HL-60 (cell line): ENCODE data around the gene RTL3.

ENCODE experiments used
- GABPA ChIP-seq: IDR thresholded peaks from 2 replicates; pipeline ENCODE4 v1.6.1; 2012; ENCODE audit warnings: low read depth
- POLR2AphosphoS5 ChIP-seq: IDR thresholded peaks from 2 replicates; pipeline ENCODE4 v1.6.1; 2012; ENCODE audit warnings: low read depth
- SPI1 ChIP-seq: IDR thresholded peaks from 2 replicates; pipeline ENCODE4 v1.6.1; 2012; ENCODE audit warnings: low read depth, mild to moderate bottlenecking, borderline replicate concordance
- TF ChIP-seq, protein P1 (sequence below): IDR thresholded peaks from one replicate; pipeline ENCODE4 v1.5.1; 2011; ENCODE audit warnings: low read length, control low read depth, inconsistent platforms; ENCODE audit not compliant: insufficient read depth
- TF ChIP-seq, protein P2 (sequence below): IDR thresholded peaks from 2 replicates; pipeline ENCODE4 v1.6.1; 2012; ENCODE audit warnings: low read depth; ENCODE audit not compliant: insufficient replicate concordance

DNA sequence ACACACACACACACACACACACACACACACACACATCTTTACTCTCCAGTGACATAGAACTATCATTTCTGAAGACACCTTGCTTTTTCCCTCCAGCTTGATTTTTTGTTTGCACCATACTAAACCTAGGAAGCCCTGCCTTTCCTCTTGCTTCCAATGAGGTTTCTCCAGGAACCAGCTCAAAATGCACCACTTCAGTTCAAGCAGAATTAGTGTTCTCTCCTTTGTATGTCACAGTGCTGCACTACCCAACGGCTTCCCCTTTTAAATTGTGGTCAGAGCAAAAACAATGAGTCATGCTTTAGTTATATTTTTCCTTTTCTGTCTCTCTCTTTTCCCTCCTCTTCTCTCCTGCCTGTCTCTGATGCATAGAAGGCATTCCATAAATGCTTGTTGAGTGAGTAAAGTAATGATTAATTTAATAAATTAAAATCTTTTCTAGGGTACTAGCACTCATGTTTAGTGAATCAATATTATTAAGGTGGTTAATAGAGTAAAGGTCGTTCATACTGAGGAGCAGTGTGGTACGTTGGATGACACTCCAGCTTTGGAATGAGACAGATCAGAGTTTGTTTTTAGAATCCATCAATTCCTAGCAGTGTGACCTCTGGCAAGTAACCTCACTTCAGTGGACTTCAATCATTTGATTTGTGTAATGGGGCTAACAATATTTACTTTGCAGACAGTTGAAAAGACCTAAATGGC lies 5.9 kb downstream of the RTL3 start:
- TF ChIP-seq, protein P1, sequence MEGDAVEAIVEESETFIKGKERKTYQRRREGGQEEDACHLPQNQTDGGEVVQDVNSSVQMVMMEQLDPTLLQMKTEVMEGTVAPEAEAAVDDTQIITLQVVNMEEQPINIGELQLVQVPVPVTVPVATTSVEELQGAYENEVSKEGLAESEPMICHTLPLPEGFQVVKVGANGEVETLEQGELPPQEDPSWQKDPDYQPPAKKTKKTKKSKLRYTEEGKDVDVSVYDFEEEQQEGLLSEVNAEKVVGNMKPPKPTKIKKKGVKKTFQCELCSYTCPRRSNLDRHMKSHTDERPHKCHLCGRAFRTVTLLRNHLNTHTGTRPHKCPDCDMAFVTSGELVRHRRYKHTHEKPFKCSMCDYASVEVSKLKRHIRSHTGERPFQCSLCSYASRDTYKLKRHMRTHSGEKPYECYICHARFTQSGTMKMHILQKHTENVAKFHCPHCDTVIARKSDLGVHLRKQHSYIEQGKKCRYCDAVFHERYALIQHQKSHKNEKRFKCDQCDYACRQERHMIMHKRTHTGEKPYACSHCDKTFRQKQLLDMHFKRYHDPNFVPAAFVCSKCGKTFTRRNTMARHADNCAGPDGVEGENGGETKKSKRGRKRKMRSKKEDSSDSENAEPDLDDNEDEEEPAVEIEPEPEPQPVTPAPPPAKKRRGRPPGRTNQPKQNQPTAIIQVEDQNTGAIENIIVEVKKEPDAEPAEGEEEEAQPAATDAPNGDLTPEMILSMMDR: no peak
- peak; percentile 80 for TF ChIP-seq SPI1
- TF ChIP-seq, protein P2, sequence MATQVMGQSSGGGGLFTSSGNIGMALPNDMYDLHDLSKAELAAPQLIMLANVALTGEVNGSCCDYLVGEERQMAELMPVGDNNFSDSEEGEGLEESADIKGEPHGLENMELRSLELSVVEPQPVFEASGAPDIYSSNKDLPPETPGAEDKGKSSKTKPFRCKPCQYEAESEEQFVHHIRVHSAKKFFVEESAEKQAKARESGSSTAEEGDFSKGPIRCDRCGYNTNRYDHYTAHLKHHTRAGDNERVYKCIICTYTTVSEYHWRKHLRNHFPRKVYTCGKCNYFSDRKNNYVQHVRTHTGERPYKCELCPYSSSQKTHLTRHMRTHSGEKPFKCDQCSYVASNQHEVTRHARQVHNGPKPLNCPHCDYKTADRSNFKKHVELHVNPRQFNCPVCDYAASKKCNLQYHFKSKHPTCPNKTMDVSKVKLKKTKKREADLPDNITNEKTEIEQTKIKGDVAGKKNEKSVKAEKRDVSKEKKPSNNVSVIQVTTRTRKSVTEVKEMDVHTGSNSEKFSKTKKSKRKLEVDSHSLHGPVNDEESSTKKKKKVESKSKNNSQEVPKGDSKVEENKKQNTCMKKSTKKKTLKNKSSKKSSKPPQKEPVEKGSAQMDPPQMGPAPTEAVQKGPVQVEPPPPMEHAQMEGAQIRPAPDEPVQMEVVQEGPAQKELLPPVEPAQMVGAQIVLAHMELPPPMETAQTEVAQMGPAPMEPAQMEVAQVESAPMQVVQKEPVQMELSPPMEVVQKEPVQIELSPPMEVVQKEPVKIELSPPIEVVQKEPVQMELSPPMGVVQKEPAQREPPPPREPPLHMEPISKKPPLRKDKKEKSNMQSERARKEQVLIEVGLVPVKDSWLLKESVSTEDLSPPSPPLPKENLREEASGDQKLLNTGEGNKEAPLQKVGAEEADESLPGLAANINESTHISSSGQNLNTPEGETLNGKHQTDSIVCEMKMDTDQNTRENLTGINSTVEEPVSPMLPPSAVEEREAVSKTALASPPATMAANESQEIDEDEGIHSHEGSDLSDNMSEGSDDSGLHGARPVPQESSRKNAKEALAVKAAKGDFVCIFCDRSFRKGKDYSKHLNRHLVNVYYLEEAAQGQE: no peak
- TF ChIP-seq POLR2AphosphoS5: no peak
- no peak for TF ChIP-seq GABPA
